ENCODE results near the gene BDKRB2.
"Not testable (repeated sequence)": the region's sequence is repeated elsewhere in the genome, so short reads cannot be mapped to it uniquely, and the experiment has no call there.

BDKRB2 gene

GRCh38 chr14:96225745-96226151 lies 21.1 kb downstream of the BDKRB2 start:
- no peak for DNase-seq

- no peak for DNase-seq
Observed at GRCh38 chr14:96227428-96227827, 22.8 kb downstream of the BDKRB2 start.

GRCh38 chr14:96229315-96229714 lies 24.7 kb downstream of the BDKRB2 start:
- DNase-seq, result no peak

- no peak for DNase-seq
Observed at GRCh38 chr14:96231056-96231455, 26.4 kb downstream of the BDKRB2 start.

- DNase-seq, result no peak
Observed at GRCh38 chr14:96231526-96232130, 27.0 kb downstream of the BDKRB2 start.

GRCh38 chr14:96232506-96232905 lies 27.9 kb downstream of the BDKRB2 start:
- no peak for DNase-seq

GRCh38 chr14:96233661-96234060 lies 29.0 kb downstream of the BDKRB2 start:
- DNase-seq, result no peak

GRCh38 chr14:96235426-96235825 lies 30.8 kb downstream of the BDKRB2 start:
- no peak for DNase-seq

- DNase-seq, result no peak
Observed at GRCh38 chr14:96237641-96238040, 33.0 kb downstream of the BDKRB2 start.

- DNase-seq, result no peak
Observed at GRCh38 chr14:96238676-96239265, 34.1 kb downstream of the BDKRB2 start.

GRCh38 chr14:96239711-96240141 lies 35.1 kb downstream of the BDKRB2 start:
- no peak for DNase-seq

- DNase-seq, result no peak
Observed at GRCh38 chr14:96240641-96241040, 36.0 kb downstream of the BDKRB2 start.

GRCh38 chr14:96242126-96242525 lies 37.5 kb downstream of the BDKRB2 start:
- DNase-seq, result no peak

- no peak for DNase-seq
Observed at GRCh38 chr14:96243785-96244184, 39.1 kb downstream of the BDKRB2 start.

- DNase-seq, result not testable (repeated sequence)
Observed at GRCh38 chr14:96245074-96245473, 40.4 kb downstream of the BDKRB2 start.

- DNase-seq, result no peak
Observed at GRCh38 chr14:96245710-96246538, 41.3 kb downstream of the BDKRB2 start.

- no peak for DNase-seq
Observed at GRCh38 chr14:96246539-96246847, 41.9 kb downstream of the BDKRB2 start.

- DNase-seq, result no peak
Observed at GRCh38 chr14:96247031-96247430, 42.4 kb downstream of the BDKRB2 start.

GRCh38 chr14:96249029-96249428 lies 44.4 kb downstream of the BDKRB2 start:
- no peak for DNase-seq

GRCh38 chr14:96250485-96250884 lies 45.8 kb downstream of the BDKRB2 start:
- no peak for DNase-seq

- no peak for DNase-seq
Observed at GRCh38 chr14:96251656-96252155, 47.1 kb downstream of the BDKRB2 start.

- DNase-seq, result no peak
Observed at GRCh38 chr14:96252323-96252998, 47.8 kb downstream of the BDKRB2 start.

GRCh38 chr14:96252999-96253539 lies 48.4 kb downstream of the BDKRB2 start:
- no peak for DNase-seq
